Caco-2 (cell line): ENCODE data around the gene XAF1. TPM values are rescaled to one million over a fixed set of nuclear protein-coding genes. Genes with fewer than 3 reads are reported as not detected.
"Not testable (repeated sequence)": the region's sequence is repeated elsewhere in the genome, so short reads cannot be mapped to it uniquely, and the experiment has no call there.

Experiments
- BruUV-seq: library from RNA; stranded (reverse); fragments of 400-500 nt; replicated peaks from 2 replicates; lab custom pipeline; 2021; lab: Mats Ljungman, UMichigan
- CTCF ChIA-PET: fragments of 300-600 bp; sonication (Branson Sonifier 250); formaldehyde crosslinking; loops from one replicate; lab custom pipeline; 2022; ENCODE audit warnings: antibody characterized with exemption; lab: Charles Lee
- POLR2A ChIA-PET: fragments of 300-600 bp; sonication (Branson Sonifier 250); formaldehyde crosslinking; loops from one replicate; lab custom pipeline; 2022; ENCODE audit warnings: antibody characterized with exemption; lab: Charles Lee
- DNase-seq, 2 experiments: peaks; one replicate each; pipeline versions ENCODE4 v3.0.0 to v3.0.0-alpha.2; 2020 to 2022
- H3K27me3 ChIP-seq: replicated peaks from 2 replicates; pipeline ENCODE4 v1.6.0; 2011; ENCODE audit warnings: low read length; ENCODE audit not compliant: control insufficient read depth, insufficient read depth
- H3K36me3 ChIP-seq: 2 replicates; pipeline ENCODE4 v1.5.1; 2011; ENCODE audit warnings: low read length; ENCODE audit not compliant: control insufficient read depth, insufficient read depth
- H3K4me1 ChIP-seq: fragments of 250-450 bp; sonication (Bioruptor Pico); 2 replicates; pipeline ENCODE4 v1.5.1; 2020; ENCODE audit warnings: mild to moderate bottlenecking
- H3K4me3 ChIP-seq: 2 replicates; pipeline ENCODE4 v1.5.1; 2011; ENCODE audit warnings: low read depth, mild to moderate bottlenecking, control low read depth, low read length
- H3K9me3 ChIP-seq: fragments of 250-450 bp; sonication (Bioruptor Pico); 2 replicates; pipeline ENCODE4 v1.5.1; 2020; ENCODE audit warnings: mild to moderate bottlenecking, moderate library complexity
- H3K27ac Mint-ChIP-seq: one replicate; pipeline ENCODE4 v1.8.0; 2022; ENCODE audit warnings: mixed read lengths; ENCODE audit not compliant: unreplicated experiment
- H3K27me3 Mint-ChIP-seq: one replicate; pipeline ENCODE4 v1.8.0; 2022; ENCODE audit warnings: mixed read lengths; ENCODE audit not compliant: insufficient read depth, unreplicated experiment
- H3K36me3 Mint-ChIP-seq: one replicate; pipeline ENCODE4 v1.8.0; 2022; ENCODE audit warnings: mild to moderate bottlenecking, mixed read lengths; ENCODE audit not compliant: insufficient read depth, unreplicated experiment
- H3K4me1 Mint-ChIP-seq: one replicate; pipeline ENCODE4 v1.8.0; 2022; ENCODE audit warnings: low read depth, mixed read lengths; ENCODE audit not compliant: unreplicated experiment
- H3K4me3 Mint-ChIP-seq: one replicate; pipeline ENCODE4 v1.8.0; 2022; ENCODE audit warnings: mild to moderate bottlenecking, moderate library complexity, mixed read lengths; ENCODE audit not compliant: unreplicated experiment
- H3K9me3 Mint-ChIP-seq: one replicate; pipeline ENCODE4 v1.8.0; 2022; ENCODE audit warnings: mixed read lengths; ENCODE audit not compliant: unreplicated experiment
- intact Hi-C: fragments of 100-400 bp; cut with micrococcal nuclease; formaldehyde crosslinking; loops from one replicate; pipeline ENCODE4 v1.10.0; 2022; ENCODE audit not compliant: unreplicated experiment
- total RNA-seq: library from RNA; stranded (reverse); gene quantifications from 2 replicates; pipeline ENCODE4 v1.2.3, GENCODE V29; 2022
- TF ChIP-seq, protein P1 (sequence below), 2 experiments: fragments of 200-600 bp in 1 of 2; IDR thresholded peaks; 1 replicate in 1 of 2; 2 replicates in 1 of 2; pipeline versions ENCODE4 v1.5.1 to v1.8.0; 2011 to 2022; ENCODE audit warnings: antibody characterized with exemption in 1 of 2, control low read depth in 1 of 2, inconsistent platforms in 1 of 2, low read depth in 1 of 2, low read length in 1 of 2, mild to moderate bottlenecking in 1 of 2, moderate library complexity in 1 of 2; ENCODE audit not compliant: insufficient read depth in 1 of 2, severe bottlenecking in 1 of 2, unreplicated experiment in 1 of 2

Gene XAF1
- total RNA-seq, 1 experiment from 2014 or later, result 0.25 TPM

DNA sequence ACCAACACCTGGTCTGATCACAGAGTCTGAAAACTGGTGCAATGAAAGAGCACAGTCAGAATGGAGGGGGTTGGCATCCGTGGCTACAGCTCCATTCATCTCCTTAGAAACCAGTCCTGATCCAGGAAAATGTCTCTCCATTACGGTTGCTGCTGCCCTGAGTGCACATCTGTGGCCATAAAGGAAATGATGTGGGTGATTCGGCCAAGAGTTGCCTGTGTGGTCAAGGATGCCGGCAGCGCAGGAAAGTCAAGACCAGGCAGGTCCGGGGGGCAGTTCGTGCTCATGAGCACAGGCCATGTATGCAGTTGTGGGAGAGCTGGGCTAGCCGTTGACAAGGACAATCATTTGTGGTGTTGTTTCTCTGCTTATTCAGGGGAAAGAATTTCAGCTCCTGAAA lies 5.9 kb downstream of the XAF1 start:
- ChIA-PET CTCF (no interaction called here), POLR2A (no interaction called here)
- peaks cover 10% of the 10 kb centered on the region for H3K4me1 Mint-ChIP-seq
- DNase-seq, result no peak
- Histone ChIP-seq H3K36me3 (no peaks in the 10 kb centered on the region), H3K4me3 (no peak overlapping the region), H3K9me3 (no peaks in the 10 kb centered on the region), H3K4me1 (no peaks in the 10 kb centered on the region), H3K27me3 (no peaks in the 10 kb centered on the region)
- H3K4me3 Mint-ChIP-seq, result no peak overlapping the region
- TF ChIP-seq, protein P1, sequence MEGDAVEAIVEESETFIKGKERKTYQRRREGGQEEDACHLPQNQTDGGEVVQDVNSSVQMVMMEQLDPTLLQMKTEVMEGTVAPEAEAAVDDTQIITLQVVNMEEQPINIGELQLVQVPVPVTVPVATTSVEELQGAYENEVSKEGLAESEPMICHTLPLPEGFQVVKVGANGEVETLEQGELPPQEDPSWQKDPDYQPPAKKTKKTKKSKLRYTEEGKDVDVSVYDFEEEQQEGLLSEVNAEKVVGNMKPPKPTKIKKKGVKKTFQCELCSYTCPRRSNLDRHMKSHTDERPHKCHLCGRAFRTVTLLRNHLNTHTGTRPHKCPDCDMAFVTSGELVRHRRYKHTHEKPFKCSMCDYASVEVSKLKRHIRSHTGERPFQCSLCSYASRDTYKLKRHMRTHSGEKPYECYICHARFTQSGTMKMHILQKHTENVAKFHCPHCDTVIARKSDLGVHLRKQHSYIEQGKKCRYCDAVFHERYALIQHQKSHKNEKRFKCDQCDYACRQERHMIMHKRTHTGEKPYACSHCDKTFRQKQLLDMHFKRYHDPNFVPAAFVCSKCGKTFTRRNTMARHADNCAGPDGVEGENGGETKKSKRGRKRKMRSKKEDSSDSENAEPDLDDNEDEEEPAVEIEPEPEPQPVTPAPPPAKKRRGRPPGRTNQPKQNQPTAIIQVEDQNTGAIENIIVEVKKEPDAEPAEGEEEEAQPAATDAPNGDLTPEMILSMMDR (IDR thresholded peaks at IDR 0.05; ENCODE audit: insufficient read depth in 1 of 2, low read depth in 1 of 2, low read length in 1 of 2, severe bottlenecking in 1 of 2, unreplicated experiment in 1 of 2), result no peak
- H3K36me3 Mint-ChIP-seq, result peaks cover 4% of the 10 kb centered on the region
- no TSS peak for BruUV-seq
- H3K9me3 Mint-ChIP-seq, result no peaks in the 10 kb centered on the region
- intact Hi-C loops, result no loop called here
- no peaks in the 10 kb centered on the region for H3K27me3 Mint-ChIP-seq
- no peak overlapping the region for H3K27ac Mint-ChIP-seq

DNA sequence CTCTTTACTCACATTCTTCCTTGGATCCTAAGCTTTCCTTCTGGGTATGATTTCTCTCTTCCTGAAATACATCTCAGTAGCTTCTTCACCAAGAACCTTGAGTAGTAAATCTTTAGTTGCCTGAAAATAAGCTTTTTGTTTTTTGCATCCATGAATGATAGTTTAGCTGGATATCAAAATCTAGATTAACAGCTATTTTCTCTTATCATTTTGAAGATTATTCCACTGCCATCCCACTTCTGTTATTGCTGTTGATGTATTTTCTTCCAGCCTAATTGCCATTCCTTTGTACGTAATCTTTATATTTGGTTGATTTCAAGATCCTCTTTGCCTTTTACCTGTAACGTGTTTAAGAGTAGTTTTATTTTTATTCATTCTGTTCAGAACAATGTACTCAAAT lies 12.6 kb downstream of the XAF1 start:
- intact Hi-C loops, result no loop called here
- Mint-ChIP-seq H3K4me1 (peaks cover 10% of the 10 kb centered on the region), H3K27me3 (no peaks in the 10 kb centered on the region), H3K4me3 (no peak overlapping the region), H3K9me3 (peaks cover 20% of the 10 kb centered on the region), H3K27ac (no peak overlapping the region), H3K36me3 (peaks cover 4% of the 10 kb centered on the region)
- H3K4me1 ChIP-seq, result no peaks in the 10 kb centered on the region
- no peaks in the 10 kb centered on the region for H3K9me3 ChIP-seq
- no peaks in the 10 kb centered on the region for H3K36me3 ChIP-seq
- POLR2A ChIA-PET, result no interaction called here
- no peak for DNase-seq
- BruUV-seq, result no TSS peak
- CTCF ChIA-PET, result no interaction called here
- TF ChIP-seq, protein P1 (IDR thresholded peaks at IDR 0.05; ENCODE audit: insufficient read depth in 1 of 2, low read depth in 1 of 2, low read length in 1 of 2, severe bottlenecking in 1 of 2, unreplicated experiment in 1 of 2), result no peak
- H3K4me3 ChIP-seq, result no peak overlapping the region
- H3K27me3 ChIP-seq, result no peaks in the 10 kb centered on the region

DNA sequence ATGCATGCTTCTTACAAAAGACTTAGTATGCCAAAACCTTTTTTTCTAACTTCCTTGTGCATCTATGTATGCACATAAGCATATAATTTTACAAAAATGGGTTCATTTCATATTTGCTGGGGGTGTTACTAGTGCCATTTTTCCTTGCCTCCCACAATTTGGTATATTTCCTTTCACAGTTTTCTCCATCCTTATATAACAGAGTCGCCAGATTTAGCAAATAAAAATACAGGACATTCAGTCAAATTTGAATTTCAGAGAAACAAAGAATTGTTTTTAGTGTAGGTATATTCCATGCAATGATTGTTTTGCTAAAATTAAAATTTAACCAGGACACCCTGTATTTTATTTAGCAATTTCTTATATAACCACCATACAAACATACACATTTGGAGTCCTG lies 16.2 kb downstream of the XAF1 start:
- H3K4me1 ChIP-seq, result no peaks in the 10 kb centered on the region
- Mint-ChIP-seq H3K9me3 (peaks cover 20% of the 10 kb centered on the region), H3K36me3 (no peaks in the 10 kb centered on the region), H3K4me3 (no peak overlapping the region), H3K27me3 (no peaks in the 10 kb centered on the region), H3K27ac (no peak overlapping the region), H3K4me1 (no peaks in the 10 kb centered on the region)
- DNase-seq, result no peak
- POLR2A ChIA-PET, result no interaction called here
- no TSS peak for BruUV-seq
- no peaks in the 10 kb centered on the region for H3K27me3 ChIP-seq
- TF ChIP-seq, protein P1 (IDR thresholded peaks at IDR 0.05; ENCODE audit: insufficient read depth in 1 of 2, low read depth in 1 of 2, low read length in 1 of 2, severe bottlenecking in 1 of 2, unreplicated experiment in 1 of 2), result no peak
- H3K4me3 ChIP-seq, result no peak overlapping the region
- CTCF ChIA-PET, result no interaction called here
- H3K36me3 ChIP-seq, result no peaks in the 10 kb centered on the region
- no peaks in the 10 kb centered on the region for H3K9me3 ChIP-seq
- intact Hi-C loops, result no loop called here

DNA sequence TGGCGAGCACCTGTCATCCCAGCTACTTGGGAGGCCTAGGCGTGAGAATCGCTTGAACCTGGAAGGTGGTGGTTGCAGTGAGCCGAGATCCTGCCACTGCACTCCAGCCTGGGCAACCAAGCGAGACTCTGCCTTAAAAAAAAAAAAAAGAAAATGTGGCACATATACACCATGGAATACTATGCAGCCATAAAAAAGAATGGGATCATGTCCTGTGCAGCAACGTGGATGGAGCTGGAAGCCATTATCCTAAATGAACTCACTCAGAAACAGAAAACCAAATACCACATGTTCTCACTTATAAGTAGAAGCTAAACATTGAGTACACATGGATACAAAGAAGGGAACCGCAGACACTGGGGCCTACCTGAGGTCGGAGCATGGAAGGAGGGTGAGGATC lies 19.1 kb downstream of the XAF1 start:
- intact Hi-C loops, H3K9me3 ChIP-seq, H3K27me3 Mint-ChIP-seq, DNase-seq, H3K27me3 ChIP-seq, CTCF ChIA-PET, H3K4me3 Mint-ChIP-seq, H3K36me3 Mint-ChIP-seq, H3K4me3 ChIP-seq, POLR2A ChIA-PET, H3K9me3 Mint-ChIP-seq, BruUV-seq, H3K36me3 ChIP-seq, H3K4me1 Mint-ChIP-seq, H3K4me1 ChIP-seq, H3K27ac Mint-ChIP-seq: not testable (repeated sequence)
